Astrocyte (in vitro differentiated cells and primary cell): ENCODE results near the gene MARCHF9.

Experiments used
- CTCF ChIP-seq: IDR thresholded peaks from 2 replicates; pipeline ENCODE4 v1.5.1; 2011; ENCODE audit warnings: low read depth, mild to moderate bottlenecking, inconsistent platforms, low read length, moderate library complexity; ENCODE audit not compliant: insufficient read depth
- EZH2 ChIP-seq: IDR thresholded peaks from 2 replicates; pipeline ENCODE4 v1.6.1; 2012; ENCODE audit warnings: mild to moderate bottlenecking, low read length, inconsistent platforms; ENCODE audit not compliant: insufficient read depth

DNA sequence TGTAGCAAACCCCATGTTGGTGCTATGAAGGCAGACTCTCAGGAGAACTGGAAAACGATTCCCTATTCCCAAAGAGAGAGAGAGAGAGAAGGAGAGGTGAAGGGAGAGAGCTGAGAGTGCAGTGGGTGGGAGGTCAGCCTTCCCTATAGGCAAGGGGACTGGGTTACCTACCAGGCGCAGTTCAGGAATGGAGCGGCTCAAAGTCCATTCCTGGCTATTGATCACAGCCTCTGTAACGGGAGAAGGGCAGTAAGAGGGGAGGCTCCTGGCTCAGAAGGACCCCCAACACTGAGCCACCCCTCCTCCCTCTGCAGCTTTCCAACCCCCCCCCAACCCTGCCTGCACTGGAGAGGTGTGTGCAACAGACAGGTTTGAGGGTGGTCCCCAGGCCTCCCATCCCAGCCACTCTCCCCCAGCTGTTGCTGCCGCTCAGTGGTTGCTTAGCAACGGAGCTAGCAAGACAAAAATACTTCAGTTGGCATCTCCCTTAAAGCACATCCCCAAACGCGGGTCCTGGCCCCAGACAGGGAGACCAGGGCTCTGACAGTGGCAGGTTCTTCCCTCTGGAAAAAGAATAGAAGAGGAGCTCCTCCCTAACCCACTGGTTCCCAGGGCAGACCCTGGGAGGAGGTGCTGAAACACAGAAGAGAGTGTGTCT, 19.6 kb upstream of the MARCHF9 start:
- TF ChIP-seq CTCF: no peak
- TF ChIP-seq EZH2: no peak
